ENCODE data around the gene CDX1.

The CDX1 gene

DNA sequence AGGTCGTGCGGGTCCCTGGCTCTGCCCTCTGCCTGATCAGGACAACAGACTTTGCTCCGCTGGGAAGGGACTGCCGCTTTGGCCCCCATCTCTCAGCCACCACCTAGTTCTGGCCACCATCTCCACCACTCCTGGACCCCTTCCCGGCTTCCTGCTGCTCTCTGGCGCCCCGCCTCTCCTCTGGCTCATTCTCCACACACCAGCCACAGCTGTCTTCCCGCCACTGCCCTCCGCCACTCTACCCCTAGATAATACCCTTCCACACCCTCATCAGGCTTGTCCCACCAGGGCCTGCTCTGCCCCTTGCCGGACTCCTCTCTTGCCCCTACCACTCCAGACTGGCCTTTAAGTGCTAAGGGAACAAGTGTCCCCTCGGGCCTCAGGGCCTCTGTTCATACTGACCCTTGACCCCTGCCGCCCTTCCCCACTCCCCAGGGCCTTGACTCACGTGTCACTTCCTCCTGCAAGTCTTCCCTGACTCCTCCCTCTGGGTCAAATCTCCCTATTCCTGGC lies 3.0 kb upstream of the CDX1 start:
- no peak for DNase-seq

DNA sequence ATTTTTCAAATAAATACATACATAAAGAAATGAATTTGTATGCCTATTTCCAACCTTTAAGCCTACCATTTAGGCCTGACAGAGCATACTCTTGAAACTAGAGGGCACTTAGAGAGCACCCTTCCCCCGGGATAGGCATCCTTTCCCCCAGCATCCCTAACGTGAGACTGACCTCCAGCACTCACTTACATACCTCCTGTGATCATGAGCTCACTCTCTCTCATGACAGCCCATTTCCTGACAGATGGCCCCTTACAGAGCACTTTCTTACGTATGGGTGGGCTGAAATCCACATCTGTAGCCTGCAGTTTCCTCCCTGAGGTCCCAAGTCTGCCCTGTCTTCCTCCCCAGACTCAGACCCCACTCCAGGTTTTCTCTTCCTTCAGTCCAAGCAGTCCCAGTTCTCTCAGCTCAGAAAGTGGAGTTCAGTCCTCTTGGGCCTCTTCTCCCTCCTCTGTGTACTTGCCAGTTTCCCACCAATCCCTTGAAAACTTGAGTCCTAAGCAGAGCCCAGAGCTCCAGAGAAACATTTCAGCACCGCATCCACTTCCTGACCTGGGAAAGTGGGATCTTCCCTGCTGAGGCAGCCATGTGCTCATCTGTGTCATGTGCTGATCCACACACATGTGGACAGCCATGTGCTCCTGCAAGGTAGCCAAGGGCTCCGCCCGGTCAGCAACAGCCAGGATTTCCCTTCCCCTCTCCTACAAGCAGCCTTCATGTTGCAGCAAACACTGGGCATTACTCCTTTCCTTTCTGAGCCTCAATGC lies 2.2 kb upstream of the CDX1 start:
- no peak for DNase-seq

DNA sequence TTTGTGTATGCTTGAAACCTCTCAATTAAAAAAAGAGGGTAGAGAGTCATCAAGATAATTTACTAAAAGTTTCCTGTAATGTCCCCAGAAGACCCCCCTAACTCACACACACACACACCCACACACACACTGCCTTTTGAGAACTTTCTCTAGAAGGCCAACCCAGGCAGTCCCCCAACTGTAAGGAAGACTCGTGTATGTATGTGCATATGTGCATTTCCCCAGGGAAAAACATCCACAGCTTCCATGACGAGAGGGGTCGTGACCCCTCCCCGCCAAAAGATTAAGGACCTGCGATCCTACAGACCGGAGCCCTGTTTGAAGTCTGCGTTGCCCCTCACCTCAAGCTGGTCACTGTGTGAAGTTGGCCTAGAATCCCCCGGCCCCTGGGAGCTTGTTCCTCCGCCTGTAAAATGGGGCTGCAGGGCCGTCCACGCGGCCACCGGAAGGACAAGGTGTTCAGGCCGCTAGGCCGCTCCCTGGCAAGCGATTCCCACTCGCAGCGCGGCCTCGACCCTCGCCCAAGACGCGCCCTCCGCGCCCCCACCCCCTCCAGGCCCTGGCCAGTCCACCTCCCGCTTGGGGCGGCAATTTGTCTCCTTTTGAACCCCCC lies 435 bp upstream of the CDX1 start:
- DNase-seq, result no peak

DNA sequence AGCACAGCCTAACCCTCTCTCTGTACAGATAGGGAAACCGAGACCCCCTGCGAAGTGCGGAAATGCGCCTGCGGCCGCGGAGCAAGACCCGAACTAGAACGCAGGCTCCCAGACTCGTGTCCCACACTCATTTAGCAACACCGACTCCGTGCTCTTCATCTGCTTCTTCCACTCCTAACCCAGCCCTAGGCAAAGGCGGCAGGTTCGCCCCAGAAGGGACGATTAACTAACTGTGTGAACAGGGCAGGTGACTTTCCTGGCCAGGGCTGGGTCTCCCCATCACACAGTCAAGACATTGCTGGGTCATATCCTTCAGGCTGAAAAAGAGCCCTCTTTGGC lies 903 bp downstream of the CDX1 start:
- DNase-seq, result no peak

DNA sequence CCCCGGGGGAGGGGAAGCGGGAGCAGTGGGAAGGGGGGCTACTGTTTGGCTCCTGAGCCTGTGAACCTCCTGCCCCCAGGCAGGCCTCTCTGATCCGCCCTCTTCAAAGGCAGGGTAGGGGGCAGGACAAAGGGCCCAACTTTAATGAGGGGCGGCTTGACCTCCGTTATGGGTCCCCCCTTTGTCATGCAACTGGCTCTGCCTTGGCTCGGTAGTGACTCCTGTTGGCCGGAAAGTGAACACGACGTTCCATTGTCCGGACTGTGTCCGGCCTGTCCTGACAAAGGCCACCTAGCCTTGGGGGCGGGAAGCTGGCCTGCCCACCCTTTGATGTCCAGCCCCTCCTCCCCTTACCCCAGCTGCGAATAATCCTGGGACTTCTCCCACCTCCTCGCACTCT lies 1.3 kb downstream of the CDX1 start:
- DNase-seq, result no peak

DNA sequence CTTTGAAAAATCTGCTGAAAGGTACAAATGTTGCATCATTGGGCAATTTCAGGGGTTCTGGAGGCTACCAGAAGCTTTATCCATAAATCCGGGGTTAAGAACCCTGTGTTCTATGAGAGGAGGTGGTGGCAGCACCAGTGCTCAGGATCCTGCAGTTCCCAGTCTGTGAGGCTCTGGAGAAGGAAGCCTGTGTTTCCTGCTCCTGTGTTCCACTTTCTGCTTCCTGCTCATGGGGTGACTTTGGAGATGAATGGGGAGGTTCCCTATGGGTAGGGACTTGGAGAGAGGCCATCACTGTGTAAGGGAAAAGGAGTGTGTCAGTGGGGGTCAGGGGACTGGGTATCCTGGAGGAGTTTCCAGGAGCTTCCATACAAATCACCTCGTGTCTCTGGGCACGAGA lies 2.3 kb downstream of the CDX1 start:
- DNase-seq, result no peak

DNA sequence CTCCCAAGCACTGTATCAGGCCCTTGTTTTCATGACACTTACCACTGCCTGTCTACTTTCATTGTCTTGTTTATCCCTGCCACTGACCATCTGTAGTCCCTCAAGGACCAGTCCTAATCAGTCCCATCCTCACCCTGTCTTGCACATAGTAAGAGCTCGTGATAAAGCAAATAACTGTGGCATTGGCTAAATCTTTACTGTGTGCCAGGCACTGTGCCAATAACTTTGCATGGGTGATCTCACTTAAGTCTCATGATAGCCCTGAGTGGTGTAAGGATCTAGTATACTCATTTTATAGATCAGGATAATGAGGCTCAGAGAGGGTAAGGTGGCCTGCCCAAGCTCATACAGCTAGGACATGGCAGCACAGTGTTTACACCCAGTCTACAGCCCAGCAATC lies 5.6 kb downstream of the CDX1 start:
- no peak for DNase-seq

DNA sequence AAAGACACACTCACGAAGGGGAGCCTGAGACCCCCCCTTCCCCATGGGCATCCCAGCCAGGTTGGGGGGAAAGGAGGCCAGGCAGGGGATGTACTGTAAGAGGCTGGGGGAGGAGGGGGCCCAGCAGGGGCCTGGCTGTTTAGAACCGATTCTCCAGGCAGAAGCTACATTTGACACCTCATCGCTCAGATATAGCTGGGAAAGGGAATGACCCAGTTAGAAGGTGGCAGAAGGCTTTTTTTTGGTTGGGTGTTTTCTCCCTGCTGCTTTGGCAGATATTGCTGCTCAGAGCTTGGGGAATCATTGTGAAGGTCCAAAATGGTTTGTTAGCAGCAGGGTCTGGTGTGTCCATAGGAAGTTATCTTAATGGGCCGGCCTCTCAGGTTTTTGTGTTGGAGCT lies 6.0 kb downstream of the CDX1 start:
- no peak for DNase-seq

DNA sequence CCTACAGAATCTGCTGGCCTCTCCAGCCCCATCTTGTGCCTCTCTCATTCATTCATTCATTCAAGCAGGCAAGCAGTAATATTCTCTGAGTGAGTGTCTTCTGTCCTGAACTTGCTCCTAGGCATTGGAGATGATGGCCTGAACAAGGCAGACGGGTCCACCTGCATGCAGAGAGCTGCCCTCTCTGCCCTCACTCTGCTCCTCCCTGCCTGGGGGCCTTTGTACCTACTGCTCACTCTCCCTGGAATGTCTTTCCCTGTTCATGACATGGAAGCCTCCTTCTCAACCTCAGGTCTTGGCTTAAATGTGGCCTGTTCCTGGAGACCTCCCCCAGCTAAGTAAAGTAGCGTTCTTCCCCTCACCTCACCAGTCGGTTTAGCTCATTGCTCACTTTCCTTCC lies 6.6 kb downstream of the CDX1 start:
- DNase-seq, result no peak

DNA sequence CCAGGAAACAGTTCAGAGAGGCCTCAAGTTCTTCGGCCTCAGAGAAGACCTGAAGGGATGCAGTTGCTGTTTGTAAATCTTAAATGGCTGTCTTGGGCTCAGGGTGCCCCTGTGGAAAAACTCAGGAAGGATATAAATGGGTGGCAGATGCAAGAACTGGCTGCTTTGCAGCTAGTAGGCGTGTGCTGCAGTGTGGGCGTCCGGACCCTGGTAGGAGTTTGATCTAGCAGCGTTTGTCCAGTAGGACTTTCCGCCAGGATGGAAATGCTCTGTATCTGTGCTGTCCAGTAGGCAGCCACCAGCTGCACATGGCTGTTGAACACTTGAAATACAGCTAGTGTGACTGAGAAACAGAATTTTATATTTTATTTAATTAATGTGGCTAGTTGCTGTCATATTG lies 7.7 kb downstream of the CDX1 start:
- no peak for DNase-seq

DNA sequence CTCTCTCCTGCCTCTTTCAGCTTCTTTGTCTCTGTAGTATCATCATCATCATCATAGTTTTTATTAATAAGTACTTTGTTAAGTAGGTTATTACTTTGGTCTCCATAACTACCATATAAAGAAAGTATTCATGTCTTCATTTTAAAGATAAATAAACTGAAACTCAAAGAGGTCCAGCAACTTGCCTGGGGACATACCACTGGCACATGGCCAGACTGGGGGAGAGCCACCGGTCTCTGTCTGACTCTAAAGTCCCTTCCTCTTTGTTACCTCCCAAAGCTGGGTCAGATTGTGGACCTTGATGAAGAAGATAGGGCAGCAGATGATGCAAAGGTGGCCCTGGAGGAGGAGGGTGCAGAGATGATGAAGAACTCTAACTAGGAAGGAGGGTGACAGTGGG lies 8.5 kb downstream of the CDX1 start:
- no peak for DNase-seq

DNA sequence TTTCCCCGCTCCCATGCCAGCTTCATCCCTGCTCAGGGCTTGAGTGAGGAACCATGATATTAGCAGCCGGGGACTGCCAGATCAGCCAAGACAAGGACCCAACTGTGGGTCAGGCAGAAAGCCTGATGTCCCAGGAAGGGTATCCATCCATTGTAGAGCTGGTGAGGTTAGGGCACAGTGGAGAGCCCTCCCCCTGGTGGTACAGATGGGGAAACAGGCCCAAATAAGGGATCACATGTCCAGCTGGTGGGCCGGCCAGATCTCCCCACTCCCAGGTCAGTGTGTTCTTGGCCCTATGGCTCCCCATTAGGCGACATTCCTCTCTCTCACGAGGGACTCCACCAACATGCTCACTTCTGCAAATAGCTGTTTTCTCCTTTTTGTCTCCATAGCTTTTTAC lies 9.0 kb downstream of the CDX1 start:
- no peak for DNase-seq

DNA sequence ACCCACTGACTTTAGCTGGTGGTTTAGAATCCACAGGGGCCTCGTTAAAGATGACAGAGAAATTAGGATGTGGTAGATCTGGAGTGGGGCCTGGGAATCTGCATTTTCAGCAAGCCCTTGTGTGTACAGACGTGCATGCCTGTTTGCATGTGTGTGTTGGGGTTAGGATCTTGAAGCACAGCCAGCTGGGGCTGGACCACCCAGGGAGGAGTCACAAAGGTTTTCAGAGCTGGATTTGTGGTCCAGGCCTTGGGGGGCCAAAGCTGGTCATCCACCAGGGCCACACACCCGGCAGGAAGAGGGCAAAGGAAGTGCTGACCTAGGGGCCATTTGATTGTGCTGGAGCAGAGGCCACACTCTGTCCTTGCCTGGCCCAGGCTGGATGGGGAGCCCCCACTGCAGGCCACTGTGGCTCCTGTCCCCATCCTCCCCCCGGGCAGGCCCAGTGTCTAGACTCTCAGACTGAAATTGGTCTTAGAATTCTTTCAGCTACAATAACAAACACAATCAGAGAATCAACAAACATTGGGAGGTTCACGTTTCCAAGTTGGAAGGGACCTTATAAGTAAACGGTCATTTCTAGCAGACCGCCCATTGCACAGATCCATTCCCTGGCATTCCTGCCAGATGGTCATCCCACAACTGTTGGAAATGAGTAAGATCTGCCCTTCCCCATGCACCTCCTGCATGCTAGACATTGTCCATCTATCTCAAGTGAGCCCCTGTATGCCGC lies 10.3 kb downstream of the CDX1 start:
- DNase-seq, result no peak

DNA sequence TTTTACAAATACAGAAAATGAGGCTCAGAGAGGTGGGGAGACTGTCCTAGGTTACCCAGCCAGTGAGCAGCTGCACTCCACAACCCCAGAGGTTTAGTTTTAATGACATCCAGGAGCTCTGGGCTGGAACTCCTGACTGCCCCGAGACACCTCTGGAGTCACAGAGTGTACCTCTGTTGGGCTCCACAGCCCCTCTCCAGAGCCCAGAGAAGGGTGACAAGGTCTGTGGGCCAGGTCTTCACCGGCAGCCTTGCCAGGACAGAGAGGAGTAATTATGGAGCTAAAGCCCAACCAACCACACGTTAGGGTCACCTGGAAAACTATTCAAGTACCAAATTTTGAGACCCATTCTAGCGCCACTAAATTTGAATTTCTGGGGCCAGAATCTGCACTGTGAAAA lies 11.1 kb downstream of the CDX1 start:
- no peak for DNase-seq

DNA sequence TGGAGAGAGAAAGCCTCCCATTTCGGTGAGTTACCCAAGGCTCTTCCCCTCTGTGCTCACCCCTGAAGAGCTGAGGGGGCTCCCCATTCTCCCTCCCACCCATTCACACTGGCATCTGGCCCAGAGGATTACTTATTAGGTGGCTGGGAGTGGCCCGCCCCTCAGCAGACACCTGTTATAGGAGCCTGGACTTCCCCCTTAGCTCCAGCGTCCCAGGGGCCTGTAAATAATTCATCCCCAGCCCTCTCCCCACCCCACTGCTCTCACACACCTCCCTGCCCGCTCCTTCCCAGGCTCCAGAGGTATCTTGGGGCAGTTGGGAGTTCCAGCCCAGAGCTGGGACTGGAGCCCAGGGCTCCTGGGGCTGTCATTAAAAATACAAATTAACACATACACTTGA lies 11.7 kb downstream of the CDX1 start:
- DNase-seq, result no peak

DNA sequence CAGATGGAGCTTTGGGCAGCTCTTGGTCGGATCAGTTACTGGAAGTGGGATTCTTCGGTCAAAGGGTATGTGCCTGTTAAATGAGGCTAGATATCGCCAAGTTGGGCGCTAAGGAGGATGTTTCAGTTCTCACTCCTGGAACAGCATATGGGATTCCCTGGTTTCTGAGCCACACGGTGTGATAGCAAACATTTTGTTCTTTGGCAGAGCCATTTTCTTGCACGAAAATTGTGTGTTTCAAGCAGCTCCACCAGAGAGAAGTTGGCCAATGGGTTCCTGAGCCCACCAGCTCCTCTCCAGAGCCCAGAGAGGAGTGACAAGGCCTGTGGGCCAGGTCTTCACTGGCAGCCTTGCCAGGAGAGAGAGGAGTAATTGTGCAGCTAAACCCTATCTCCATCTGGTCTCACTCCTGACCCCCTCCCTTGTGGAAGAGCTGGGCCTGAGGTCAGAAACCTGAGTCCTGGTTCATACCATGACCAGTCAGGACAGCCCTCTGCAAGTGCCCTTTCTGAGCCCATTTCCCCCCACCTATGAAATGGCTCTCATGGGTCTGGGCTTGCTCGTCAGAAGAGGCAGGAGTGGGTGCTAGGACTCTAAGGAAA lies 12.5 kb downstream of the CDX1 start:
- no peak for DNase-seq

DNA sequence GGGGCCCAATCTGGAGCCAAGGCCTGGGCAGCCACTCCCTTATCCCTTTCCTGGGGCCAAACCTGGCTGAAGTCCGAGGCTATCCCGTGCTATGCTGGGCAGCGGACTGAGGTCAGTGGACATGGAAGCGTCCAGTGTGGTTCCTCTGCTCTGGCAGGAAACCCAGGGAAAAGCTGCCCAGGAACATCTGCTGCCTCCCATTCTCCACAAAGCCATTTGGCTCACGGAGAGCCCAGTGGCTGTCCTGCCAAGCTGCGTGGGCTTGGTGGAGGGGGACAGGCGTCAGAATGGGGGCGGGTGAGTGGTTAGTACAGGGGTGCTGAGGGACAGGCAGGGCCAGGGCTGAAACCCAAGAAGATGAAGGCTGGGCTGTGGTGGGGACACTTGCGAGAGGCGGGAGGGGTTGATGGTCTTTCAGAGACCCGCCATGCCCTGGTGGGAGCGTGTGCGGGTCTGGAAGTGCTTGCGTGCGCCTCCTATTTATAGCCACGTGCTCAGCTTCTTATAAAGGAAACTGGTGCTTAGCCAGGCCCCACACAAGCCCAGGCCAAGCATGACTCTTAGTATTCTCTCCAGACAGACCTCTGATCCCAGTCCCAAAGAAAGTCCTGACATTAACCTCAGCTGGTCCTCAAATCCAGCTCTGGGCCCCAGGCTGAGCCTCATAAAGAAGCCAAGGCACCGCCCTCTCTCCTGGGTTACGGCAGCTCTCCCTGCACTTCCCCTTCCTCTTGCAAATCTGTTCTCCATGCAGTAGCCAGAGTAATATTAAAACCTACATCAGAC lies 13.9 kb downstream of the CDX1 start:
- no peak for DNase-seq

DNA sequence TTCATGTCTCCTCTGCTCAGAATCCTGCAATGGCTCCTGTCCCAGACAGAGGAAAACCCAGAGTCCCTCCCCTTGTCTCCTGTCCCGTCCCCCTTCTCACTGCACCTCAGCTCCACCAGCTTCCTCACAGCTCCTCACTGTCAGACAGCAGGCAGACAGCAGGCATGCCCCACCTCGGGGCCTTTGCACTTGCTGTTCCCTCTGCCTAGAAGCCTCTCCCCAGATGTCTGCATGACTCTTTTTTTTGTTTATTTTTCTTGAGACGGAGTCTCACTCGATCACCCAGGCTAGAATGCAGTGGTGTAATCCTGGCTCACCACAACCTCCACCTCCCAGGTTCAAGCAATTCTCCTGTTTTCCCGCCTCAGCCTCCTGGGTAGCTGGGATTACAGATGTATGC lies 14.4 kb downstream of the CDX1 start:
- DNase-seq, result no peak

DNA sequence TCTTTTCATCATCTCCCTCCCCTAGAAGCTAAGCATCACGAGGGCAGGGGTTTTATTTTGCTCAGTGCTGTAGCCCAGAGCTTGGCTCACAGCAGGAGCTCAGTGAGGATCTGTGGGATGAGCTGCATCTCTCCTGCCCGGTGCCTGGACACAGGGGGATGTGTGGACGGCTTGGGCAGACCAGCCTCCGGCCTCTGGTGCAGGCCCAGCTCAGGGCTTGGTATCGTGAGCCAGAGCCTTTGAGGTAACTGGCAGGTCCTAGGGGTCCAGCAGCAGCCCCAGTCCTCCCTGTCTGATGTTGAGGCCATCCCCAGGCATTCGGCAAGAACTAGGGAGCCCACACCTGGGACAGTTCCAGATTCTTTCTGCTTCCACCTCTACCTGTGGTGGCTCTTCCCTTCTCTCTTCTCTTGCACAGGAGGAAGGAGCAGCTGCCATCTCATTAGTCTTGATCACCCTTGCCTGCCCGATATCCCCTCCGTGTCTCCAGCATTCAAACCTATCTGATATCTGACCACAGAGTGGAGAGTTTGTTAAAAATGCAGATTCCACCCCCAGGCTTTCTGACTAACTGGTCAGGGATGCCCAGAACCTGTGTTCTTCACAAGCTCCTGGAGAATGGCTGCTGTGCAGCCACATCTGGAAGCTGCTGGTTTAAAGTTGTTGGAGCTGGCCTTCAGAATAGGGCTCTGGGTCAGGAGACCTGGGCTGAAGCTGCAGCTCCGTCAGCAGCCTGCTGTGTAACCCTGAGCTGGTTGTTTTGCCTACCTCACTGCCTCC lies 15.4 kb downstream of the CDX1 start:
- no peak for DNase-seq

DNA sequence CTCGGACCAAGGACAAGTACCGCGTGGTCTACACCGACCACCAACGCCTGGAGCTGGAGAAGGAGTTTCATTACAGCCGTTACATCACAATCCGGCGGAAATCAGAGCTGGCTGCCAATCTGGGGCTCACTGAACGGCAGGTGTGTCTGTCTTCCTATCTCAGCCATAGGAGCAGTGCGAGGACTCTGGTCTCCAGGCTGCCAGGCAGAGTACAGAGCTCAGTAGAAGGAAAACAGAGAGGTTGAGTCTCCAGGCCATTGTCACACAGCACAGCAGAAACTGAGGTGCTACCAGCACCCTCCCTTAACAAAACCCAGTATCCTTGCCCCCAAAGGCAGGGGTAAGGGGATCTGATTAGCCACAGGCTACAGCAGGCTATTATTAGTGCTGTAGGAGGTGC lies 16.2 kb downstream of the CDX1 start:
- no peak for DNase-seq

DNA sequence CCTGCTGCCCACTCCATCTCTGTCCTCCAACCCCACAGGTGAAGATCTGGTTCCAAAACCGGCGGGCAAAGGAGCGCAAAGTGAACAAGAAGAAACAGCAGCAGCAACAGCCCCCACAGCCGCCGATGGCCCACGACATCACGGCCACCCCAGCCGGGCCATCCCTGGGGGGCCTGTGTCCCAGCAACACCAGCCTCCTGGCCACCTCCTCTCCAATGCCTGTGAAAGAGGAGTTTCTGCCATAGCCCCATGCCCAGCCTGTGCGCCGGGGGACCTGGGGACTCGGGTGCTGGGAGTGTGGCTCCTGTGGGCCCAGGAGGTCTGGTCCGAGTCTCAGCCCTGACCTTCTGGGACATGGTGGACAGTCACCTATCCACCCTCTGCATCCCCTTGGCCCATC lies 16.9 kb downstream of the CDX1 start:
- DNase-seq, result no peak

DNA sequence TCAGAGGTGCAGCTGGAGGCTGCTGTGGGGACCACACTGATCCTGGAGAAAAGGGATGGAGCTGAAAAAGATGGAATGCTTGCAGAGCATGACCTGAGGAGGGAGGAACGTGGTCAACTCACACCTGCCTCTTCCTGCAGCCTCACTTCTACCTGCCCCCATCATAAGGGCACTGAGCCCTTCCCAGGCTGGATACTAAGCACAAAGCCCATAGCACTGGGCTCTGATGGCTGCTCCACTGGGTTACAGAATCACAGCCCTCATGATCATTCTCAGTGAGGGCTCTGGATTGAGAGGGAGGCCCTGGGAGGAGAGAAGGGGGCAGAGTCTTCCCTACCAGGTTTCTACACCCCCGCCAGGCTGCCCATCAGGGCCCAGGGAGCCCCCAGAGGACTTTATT lies 17.4 kb downstream of the CDX1 start:
- no peak for DNase-seq

Measured in CD4-positive, alpha-beta T cell treated with Interleukin-17A for 4 hours (primary cell).